GM19351 (cell line): ENCODE data around the gene KLHL3.
A peak's percentile ranks its signal among the peaks of the same experiment; 100 is the strongest.

Experiments used
- ATAC-seq: cut with Tn5 transposase; IDR thresholded peaks from one replicate; pipeline ENCODE4 v1.9.1; 2021; ENCODE audit warnings: mild to moderate bottlenecking, moderate library complexity; ENCODE audit not compliant: unreplicated experiment

Gene KLHL3

DNA sequence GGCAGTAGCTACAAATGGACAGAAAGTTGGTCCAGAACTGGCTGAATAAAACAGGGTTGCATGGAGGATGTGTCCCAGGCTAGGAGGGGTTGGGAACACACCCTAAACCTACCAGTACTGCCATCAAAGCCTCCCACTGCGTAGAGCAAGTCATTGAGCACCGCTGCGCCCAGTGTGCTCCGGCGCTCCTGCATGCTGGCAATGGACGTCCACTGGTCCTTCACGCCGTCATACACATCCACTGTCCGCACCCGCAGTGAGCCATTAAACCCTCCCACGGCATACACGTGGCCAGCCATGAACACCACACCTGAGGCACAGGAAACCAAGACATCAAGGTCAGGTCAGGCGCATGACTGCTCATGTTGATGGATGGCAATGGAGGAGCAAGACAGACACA is 97.0 kb downstream of the KLHL3 start:
- ATAC-seq = no peak

DNA sequence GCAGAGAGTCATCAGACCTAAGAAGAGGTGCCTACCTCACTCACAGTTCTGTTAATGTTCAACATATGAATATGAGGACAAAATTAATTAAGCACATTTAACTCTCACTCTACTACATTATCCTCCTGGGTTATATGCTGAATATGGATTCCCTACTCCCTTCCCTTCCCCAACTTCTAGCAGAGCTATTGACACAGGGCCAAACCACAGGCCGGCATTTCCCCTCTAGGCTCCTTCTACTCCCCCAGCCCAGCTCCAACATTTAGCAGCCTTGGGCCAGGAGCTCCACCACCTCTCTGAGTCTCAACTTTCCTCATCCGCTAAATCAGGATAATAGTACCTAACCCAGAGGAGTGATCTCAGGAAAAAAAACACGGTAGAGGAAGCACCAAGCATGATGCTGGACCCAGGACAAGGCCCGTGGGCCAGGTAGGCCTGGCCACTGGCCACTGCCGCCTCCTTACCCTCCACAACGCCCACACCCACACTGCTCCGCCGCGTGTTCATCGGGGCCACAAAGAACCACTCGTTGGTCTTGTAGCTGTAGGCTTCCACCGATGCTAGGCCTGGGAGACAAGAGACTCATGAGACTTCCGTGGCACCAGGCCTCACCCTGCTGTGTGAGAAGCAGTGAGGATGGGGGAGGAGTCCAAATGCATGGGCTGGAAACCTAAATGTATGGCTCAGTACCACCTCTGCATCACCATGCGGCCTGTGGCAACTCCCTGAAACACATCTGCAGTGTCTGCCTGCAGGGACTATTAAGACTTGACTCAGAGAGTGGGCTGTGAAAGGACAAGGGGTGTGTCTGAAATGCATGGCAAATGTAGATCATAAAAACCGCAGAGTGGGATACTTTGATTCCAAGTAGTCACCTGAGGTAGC is 98.8 kb downstream of the KLHL3 start:
- no peak for ATAC-seq

GRCh38 chr5:137636099-137636498 is 99.8 kb downstream of the KLHL3 start:
- no peak for ATAC-seq

GRCh38 chr5:137635521-137635921 is 100.4 kb downstream of the KLHL3 start:
- no peak for ATAC-seq

DNA sequence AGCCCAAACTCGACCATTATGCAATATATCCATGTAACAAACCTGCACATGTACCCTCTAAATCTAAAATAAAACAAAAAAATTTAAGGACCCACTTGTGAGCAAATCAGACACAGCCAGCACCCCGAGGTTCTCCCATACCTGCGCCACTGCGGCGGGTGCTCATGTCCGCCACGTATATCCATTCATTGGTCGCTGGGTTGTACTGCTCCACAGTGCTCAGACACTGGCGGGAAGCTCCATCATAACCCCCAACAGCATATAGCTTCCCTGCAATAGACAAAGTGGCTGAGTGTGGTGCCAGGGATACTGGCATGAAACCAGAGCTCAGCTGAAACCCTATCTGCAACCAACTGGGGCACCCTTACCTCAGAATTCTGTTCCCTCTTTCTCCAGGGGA is 102.0 kb downstream of the KLHL3 start:
- ATAC-seq = no peak

GRCh38 chr5:137632716-137633115 is 103.2 kb downstream of the KLHL3 start:
- ATAC-seq = no peak

DNA sequence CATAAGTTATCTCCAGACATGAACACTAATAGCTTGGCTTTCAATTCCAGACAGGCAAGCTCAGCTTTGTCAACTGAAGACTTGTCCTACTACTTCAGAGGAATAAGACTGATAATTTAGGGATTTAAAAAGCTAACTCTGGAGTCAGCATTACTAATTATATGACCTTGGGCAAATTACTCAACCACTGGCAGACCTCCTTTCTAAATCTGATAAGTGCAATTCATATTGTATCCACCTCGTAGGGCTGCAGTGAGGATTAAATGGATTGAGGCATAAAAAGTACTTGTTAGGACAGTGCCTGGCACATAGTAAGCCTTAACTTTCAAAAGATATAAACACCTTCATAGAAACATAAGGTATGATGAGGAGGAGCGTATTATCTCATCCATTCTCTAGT is 104.4 kb downstream of the KLHL3 start:
- ATAC-seq = no peak

DNA sequence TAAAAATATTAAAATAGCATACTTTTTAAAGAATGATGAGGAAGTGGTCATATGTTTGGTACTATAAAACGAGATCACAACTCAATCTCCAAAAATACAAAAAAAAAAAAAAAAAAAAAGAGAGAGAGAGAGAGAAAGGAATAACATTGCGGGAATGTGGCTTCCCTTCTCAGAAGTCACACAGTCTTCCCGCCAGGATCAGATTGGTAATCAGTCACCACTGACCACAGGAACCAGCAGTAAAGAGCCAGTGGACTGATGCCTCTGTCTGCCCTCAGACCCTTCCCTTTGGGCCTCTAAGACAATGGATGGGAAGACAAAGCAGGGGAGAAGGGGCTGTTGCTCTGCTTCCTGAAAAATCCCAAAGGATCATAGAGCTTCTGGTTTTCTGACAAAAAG is 104.9 kb downstream of the KLHL3 start:
- no peak for ATAC-seq

DNA sequence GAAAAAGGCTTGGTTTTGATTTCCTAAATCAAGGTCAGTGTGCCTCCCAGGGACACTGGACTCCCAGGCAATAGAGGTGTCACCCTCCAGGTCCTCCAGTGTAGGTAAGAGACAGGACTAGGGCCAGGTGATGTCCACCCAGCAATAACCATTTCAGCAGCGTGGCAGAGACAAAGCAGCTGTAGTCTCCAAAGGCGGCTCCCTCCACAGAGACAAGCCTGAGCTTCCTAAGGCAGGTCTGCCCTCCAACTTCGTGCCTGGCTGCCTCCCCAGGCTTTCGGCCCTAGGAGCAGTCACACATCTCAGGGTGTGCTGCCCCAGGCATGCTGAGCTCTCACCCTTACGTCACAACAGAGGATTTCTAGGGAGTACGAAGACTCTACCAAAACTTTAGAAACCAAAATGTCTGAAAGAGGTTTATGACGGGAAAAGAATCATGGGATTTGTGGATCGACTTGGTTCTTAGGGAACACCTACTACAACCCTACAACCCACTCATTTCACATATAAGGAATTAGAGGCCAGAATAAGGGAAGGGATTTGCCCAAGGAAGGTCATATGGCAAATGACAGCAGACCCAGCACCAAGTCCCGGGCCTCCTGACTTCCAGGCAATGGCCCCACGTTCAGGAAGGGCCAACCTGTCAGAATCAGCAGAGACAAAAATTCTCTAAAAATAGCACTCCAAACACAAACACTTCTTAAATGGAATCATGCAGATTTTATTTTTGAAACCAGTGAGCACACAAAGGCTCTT is 105.5 kb downstream of the KLHL3 start:
- no peak for ATAC-seq

DNA sequence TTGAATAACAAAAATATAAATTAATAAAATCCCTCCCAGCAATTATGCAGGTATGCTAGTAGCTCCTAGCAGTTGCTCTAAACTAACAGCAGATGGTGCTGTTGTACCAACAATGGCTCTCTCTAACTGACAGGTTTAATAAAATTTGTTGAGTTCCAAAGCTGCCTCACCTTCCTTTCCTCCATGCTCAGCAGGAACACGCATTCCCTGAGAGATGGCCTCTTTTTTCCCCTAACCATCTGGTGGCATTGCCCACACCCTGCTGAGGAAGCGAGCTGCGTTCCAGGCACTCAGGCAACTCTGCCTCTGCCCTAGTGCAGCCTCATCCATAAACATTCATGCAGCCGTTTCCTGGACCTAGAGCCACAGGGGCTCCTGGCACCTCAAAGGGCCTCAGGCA is 106.2 kb downstream of the KLHL3 start:
- ATAC-seq = peak; percentile 75

DNA sequence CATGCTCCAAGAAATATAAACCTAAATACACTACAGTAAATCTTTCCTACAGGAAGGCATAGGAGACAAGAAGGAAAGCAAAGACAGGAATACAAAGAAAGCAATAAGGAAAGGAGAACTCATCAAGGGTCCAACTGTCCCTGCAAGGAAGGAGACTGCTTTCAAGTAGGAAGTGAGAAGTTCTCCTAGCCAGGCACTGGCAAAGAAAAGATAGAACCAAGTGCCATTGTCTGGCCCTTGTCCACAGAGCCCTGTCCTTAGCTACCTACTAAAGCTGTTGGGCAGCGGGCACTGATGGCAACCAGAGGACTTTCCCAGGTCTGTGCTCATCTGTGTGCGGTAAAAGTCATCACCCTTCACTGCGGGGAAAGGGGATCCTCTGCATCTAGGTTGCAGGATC is 108.2 kb downstream of the KLHL3 start:
- ATAC-seq = no peak

DNA sequence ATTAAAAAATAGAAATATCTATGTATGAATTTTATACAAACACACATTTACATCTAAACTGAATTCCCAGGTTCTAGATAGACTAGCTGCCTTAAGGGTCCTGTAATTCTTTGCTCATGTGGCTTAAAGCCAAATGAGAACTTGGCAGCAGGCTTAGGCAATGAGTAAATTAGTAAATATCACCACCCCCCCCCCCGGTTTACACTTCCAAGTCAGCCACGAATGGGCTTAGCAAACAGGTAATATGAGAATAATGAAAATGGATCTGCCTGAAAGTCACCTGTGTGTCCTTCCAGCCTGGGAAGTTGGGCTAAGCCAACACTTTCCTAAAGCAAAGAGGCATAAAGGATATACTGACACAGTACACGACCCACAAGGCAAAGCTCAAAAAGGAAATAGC is 108.6 kb downstream of the KLHL3 start:
- ATAC-seq = no peak

DNA sequence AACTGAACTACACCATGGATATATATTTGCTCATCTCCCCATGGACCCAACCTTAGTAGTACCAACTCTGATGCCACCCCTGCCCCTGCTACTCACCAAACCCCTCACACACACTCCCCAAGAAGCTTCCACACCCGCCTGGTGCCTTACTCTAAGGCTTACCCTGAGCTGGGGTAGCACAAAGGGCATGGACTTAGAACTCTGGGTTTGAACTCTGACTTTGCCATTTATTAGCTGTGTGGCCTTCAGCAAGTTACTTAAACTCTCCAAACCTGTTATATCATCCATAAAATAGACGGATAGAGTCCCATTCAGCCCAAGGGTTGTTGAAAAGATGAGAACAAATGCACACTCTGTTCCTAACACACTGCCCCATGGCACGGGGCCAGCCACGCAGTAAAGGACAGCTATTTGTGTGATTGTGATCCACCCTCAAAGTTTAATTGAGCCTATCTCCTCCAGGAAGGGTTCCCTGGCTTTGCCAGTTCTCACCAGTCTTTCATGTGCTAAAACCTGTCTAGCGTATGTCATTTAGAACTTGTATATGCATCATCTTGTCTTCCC is 111.0 kb downstream of the KLHL3 start:
- ATAC-seq = no peak

GRCh38 chr5:137622850-137623249 is 113.0 kb downstream of the KLHL3 start:
- peak; percentile 78 for ATAC-seq

DNA sequence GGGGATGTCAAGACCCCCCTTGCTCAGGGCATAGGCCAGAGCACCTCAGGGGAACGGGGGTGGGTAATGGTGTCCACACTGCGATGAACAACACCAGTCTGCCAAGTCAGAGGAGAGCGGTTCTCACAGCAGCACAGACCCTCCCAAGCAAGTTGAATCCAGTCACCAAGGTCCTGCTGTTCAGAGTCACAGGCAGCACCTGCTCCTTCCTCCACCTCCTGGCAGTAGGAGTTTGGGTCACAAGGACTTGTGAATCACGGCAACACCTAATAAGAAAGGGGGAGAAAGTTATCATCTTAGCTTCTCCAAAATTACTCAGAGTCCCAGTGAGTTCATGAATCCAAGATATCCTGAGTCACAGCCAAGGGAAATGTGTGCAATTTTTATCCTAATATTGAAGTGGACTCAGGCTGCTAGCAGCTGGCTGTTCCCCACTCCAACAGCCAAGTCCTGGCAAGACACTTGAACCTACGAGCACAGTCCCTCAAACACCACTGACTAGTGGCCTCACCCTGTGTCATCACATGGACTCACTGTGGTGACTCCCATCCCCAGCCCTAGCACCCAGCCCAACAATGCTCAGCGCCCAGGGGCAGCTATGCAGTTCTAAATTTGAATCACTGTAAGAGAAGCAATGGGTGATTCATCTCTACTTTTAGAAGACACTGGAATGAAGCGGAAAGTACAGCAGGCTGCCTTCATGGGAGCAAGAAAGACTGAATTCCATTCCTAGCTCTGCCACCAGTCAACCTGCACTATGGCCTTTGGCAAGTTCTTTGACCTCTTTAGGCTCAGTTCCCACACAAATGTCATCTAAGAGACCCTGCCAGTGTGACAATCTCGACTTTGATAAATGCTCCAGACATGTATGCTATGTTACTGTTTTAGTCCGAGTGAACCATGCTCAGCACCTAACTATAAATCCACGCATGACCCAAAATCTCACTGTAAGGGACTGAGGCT is 113.7 kb downstream of the KLHL3 start:
- ATAC-seq = no peak

GRCh38 chr5:137621306-137621705 is 114.6 kb downstream of the KLHL3 start:
- no peak for ATAC-seq

DNA sequence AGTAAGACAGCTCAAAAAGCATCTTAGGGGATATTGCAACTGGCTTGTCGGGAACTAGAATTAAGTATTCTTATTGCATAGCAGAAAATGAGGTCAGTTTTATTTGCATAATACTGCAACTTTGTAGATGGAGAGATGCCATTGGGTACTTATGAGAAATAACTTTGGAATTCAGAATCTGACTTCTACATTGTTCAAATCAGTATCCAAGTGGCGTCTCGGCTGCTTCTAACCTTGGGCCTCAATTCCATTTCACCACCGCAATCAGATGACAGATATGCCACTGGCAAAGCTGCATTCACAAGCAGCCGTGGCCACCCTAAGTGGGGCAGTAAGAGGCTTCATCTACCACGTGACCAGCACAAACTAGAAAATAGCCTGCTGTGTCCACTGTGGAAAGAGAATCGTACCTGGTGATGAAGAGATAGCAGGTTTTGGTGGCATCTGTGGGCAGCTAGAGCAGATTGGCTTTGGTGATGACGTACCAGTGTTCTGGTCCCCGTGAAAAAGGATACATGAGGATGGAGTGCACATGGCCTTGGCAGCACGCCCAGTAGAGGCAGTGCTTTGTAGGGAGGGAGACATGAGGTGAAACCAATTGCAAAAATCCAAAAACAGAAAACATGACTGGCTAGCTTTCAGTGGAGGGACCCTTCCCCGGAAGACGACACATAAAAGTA is 116.6 kb downstream of the KLHL3 start:
- ATAC-seq = no peak

DNA sequence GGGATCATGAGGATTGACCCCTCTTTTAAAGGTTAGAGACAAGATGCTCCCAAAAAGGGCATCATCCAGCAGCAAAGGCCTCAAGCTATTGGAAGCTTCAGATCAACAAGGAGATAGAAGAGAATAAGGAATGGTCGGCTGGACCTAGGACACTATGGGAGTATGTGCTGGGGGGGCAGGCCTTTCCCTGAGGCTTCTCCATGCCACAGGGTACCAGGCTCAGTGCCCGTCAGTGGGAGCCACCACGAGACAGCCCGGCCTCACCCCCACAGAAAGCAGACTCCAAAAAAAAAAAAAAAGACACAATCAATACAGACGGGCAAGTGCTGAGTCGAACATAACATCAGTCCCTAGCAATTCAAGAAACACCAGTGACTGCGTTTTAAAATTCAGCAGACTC is 117.4 kb downstream of the KLHL3 start:
- no peak for ATAC-seq

DNA sequence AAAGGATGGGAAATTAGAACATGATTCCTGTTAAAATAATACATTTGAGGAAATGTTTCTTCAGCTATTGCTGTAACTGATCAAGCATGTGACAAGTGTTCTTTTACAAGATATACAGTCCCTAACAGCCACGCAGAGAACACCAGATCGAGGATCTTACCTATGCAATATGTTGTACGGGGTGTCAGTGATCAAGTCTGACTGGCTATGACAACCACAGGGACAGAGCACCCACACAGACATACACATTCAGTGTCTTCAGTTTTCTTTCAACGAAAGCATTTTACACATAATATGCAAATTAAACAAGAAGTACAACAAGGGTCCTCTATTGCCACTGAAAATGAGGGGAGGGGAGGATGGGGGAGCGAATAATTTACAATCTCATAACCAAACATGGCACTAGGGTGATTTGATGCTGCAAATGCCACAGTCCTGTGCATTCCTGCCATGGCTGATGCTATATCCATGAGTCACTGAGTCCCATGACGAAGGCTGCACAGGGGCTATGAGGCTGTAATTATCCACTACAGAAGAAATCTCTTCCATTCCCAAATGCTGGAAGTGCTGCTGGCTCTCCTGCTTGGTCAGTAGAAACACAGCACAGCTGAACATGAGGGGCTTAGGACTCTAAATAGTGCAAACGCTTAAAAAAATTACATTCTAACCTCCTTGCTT is 118.2 kb downstream of the KLHL3 start:
- ATAC-seq = no peak

- ATAC-seq = no peak
Measured at GRCh38 chr5:137616046-137616445, 119.8 kb downstream of the KLHL3 start.
